ENCODE results near the gene PRDX5. TPM values are rescaled to one million over a fixed set of nuclear protein-coding genes. Genes with fewer than 3 reads are reported as not detected.

Gene PRDX5
- total RNA-seq, 1 experiment from 2014 or later: 228 TPM

GRCh38 chr11:64284048-64284961 lies 33.6 kb upstream of the PRDX5 start, which contains the start of gene BAD:
Gene BAD, minus strand, starts transcription at chr11:64284665. Its CDS starts 297 bp downstream, at chr11:64284368.
- H3K27me3 ChIP-seq (ENCODE audit: insufficient read depth, low read length): no peaks in the 10 kb centered on the region
- no CpG with 5 or more reads among the region's 44 CpGs for WGBS (ENCODE audit: extremely low coverage, insufficient read length, low lambda C conversion rate)
- peaks cover 12% of the 10 kb centered on the region for H3K27me3 Mint-ChIP-seq (ENCODE audit: low read depth)

More at GRCh38 chr11:64284048-64284961, 33.6 kb upstream of the PRDX5 start, which contains the start of gene BAD:
- no peak within 1 kb of the TSS for H3K23ac ChIP-seq (ENCODE audit: insufficient read length, low read depth, low read length)
- no peak within 1 kb of the TSS for H2AK5ac ChIP-seq (ENCODE audit: insufficient read length, low read length)
- peak; percentile 96 for DNase-seq
- no peak within 1 kb of the TSS for H2BK120ac ChIP-seq (ENCODE audit: low read depth, low read length, poor library complexity, severe bottlenecking)
- H4K8ac ChIP-seq (replicated peaks; ENCODE audit: insufficient read length, low read depth, low read length): no peak within 1 kb of the TSS
- no peak within 1 kb of the TSS for H3K56ac ChIP-seq (ENCODE audit: insufficient read length, low read depth, low read length)
- H4K5ac ChIP-seq (ENCODE audit: insufficient read length, low read depth, low read length): no peak within 1 kb of the TSS
- Mint-ChIP-seq H3K27ac (peak within 1 kb of the TSS in 1 of 3 experiments; percentile 68; a peak in 1 of 7 replicates), H3K4me1 (peaks cover 8 to 12% of the 10 kb centered on the region in 2 experiments), H3K36me3 (ENCODE audit: insufficient read depth in 1 of 3, low read depth in 3 of 3) (peaks cover 0 to 18% (median 13%) of the 10 kb centered on the region in 3 experiments; a peak in 6 of 7 replicates), H3K4me3 (peak within 1 kb of the TSS; percentile 82 to 90), H3K9me3 (no peaks in the 10 kb centered on the region; a peak in 1 of 5 replicates)
- peaks cover 15% of the 10 kb centered on the region for H3K23me2 ChIP-seq (ENCODE audit: insufficient read length, low read depth, low read length, poor library complexity, severe bottlenecking)
- H2AFZ ChIP-seq (ENCODE audit: low read length): no peak within 1 kb of the TSS
- H3K4ac ChIP-seq (ENCODE audit: low read depth, low read length): no peak within 1 kb of the TSS
- H2BK5ac ChIP-seq (ENCODE audit: insufficient read length, low read length): no peak within 1 kb of the TSS
- no peaks in the 10 kb centered on the region for H4K20me1 ChIP-seq (ENCODE audit: control insufficient read depth, insufficient read depth, insufficient read length)
- no peak within 1 kb of the TSS for H2BK12ac ChIP-seq (ENCODE audit: insufficient read length, low read depth, low read length)
- H3K9me3 ChIP-seq (ENCODE audit: control insufficient read depth, low read depth, low read length): no peaks in the 10 kb centered on the region
- H4K91ac ChIP-seq (ENCODE audit: insufficient read length, low read depth, low read length): no peak within 1 kb of the TSS
- H3K9ac ChIP-seq (ENCODE audit: extremely low read depth, insufficient read length, low read length): no peak within 1 kb of the TSS
- peak within 1 kb of the TSS; percentile 42; the same call in 1 of the 2 replicates for H3K14ac ChIP-seq (ENCODE audit: insufficient read depth, low read length)
- H3K79me2 ChIP-seq (ENCODE audit: insufficient read depth, low read length): no peaks in the 10 kb centered on the region
- H3K4me2 ChIP-seq (ENCODE audit: insufficient read depth, insufficient read length, low read length): peak within 1 kb of the TSS; percentile 82
- no peak for TF ChIP-seq CTCF (conservative IDR thresholded peaks at IDR 0.05)
- H3K79me1 ChIP-seq (ENCODE audit: insufficient read depth, low read depth, low read length, poor library complexity, severe bottlenecking): no peaks in the 10 kb centered on the region
- H2BK15ac ChIP-seq (ENCODE audit: low read depth, low read length): no peak within 1 kb of the TSS
- H3K18ac ChIP-seq (ENCODE audit: insufficient read length, low read depth, low read length): peak within 1 kb of the TSS; percentile 74
- no peaks in the 10 kb centered on the region for H3K4me1 ChIP-seq (ENCODE audit: insufficient read depth, low read length)
- no peak within 1 kb of the TSS for H3T11ph ChIP-seq (ENCODE audit: low read length)
- no peak within 1 kb of the TSS for H3K27ac ChIP-seq (ENCODE audit: insufficient read length, low read depth, low read length)
- no peak within 1 kb of the TSS for H2BK20ac ChIP-seq (ENCODE audit: low read depth, low read length, poor library complexity, severe bottlenecking)
